Measurements from ENCODE around the gene RPL39L.

GRCh38 chr3:187188931-187189330, 49.6 kb upstream of the RPL39L start:
- TF ChIP-seq, protein P1, sequence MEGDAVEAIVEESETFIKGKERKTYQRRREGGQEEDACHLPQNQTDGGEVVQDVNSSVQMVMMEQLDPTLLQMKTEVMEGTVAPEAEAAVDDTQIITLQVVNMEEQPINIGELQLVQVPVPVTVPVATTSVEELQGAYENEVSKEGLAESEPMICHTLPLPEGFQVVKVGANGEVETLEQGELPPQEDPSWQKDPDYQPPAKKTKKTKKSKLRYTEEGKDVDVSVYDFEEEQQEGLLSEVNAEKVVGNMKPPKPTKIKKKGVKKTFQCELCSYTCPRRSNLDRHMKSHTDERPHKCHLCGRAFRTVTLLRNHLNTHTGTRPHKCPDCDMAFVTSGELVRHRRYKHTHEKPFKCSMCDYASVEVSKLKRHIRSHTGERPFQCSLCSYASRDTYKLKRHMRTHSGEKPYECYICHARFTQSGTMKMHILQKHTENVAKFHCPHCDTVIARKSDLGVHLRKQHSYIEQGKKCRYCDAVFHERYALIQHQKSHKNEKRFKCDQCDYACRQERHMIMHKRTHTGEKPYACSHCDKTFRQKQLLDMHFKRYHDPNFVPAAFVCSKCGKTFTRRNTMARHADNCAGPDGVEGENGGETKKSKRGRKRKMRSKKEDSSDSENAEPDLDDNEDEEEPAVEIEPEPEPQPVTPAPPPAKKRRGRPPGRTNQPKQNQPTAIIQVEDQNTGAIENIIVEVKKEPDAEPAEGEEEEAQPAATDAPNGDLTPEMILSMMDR (IDR thresholded peaks at IDR 0.05) = no peak
- no peak for TF ChIP-seq REST (IDR thresholded peaks at IDR 0.05; ENCODE audit: insufficient read depth in 1 of 2, low read depth in 2 of 2, low read length in 1 of 2)

Data from Panc1 (cell line).